Ovary (tissue), 9 donors: ENCODE data around the gene TCF7L1. TPM values are rescaled to one million over a fixed set of nuclear protein-coding genes. Genes with fewer than 3 reads are reported as not detected.

Experiments used
- DNase-seq, 5 donors: peaks; one replicate each; pipeline ENCODE4 v3.0.0-alpha.2; 2019 to 2020
- H3K27ac ChIP-seq, 2 donors: fragments of 200-600 bp; one replicate each; pipeline versions ENCODE4 v1.5.1 to v1.8.0; 2019 to 2022
- H3K27me3 ChIP-seq: fragments of 200-600 bp; one replicate; pipeline ENCODE4 v1.8.0; 2022
- H3K36me3 ChIP-seq: fragments of 200-600 bp; sonication (generic); one replicate; pipeline ENCODE4 v1.5.1; 2019
- H3K4me1 ChIP-seq: one replicate; pipeline ENCODE4 v1.8.1; 2013; ENCODE audit warnings: mild to moderate bottlenecking, moderate library complexity; ENCODE audit not compliant: insufficient read depth
- H3K4me3 ChIP-seq: fragments of 200-600 bp; sonication (generic); one replicate; pipeline ENCODE4 v1.5.1; 2017
- H3K9me3 ChIP-seq, 2 donors: fragments of 200-600 bp in 1 of 2; sonication (generic) in 1 of 2; one replicate each; pipeline versions ENCODE4 v1.5.1 to v1.8.1; 2013 to 2019; ENCODE audit warnings: mild to moderate bottlenecking in 1 of 2, moderate library complexity in 1 of 2
- EP300 ChIP-seq: sonication (generic); formaldehyde crosslinking; IDR thresholded peaks from one replicate; pipeline ENCODE4 v1.6.1; 2017; ENCODE audit warnings: antibody characterized with exemption
- POLR2A ChIP-seq: fragments of 450-650 bp; IDR thresholded peaks from one replicate; pipeline ENCODE4 v1.6.1; 2017; ENCODE audit warnings: antibody characterized with exemption, mild to moderate bottlenecking, moderate library complexity
- WGBS, 3 donors: extraction: QIAGEN DNeasy Blood & Tissue Kit in 1 of 3; methylation state at CpG; one replicate each; pipeline versions ENCODE4 v1.1.5 to v1.1.7; 2013 to 2017; 5-methylcytosine and 5-hydroxymethylcytosine counted together
- intact Hi-C, 4 donors: fragments of 100-400 bp; cut with DNase I; formaldehyde crosslinking; loops; one replicate each; pipeline versions ENCODE4 v1.11.0 to v1.15.1; 2022 to 2023
- polyA plus RNA-seq, 2 donors: library from polyadenylated mRNA; stranded (reverse); fragments of 200-250 nt in 1 of 2; fragments of 350-450 nt in 1 of 2; fragmentation: Illumina TruSeq in 1 of 2; extraction: RNeasy Lipid Tissue Mini Kit (QIAGEN cat#74804) in 1 of 2; gene quantifications; one replicate each; pipeline ENCODE4 v1.2.3, GENCODE V29; 2013 to 2014
- total RNA-seq, 7 donors: library from RNA; depleted of rRNA in 2 of 7; stranded (reverse); fragments of >200 nt in 2 of 7; fragmentation: NEBNext Ultra II Directional in 3 of 7; extraction: Animal tissue kit (Norgen Biotek cat#: 25700) in 3 of 7; gene quantifications; one replicate each; pipeline versions ENCODE4 v1.1.0 to v1.2.4, GENCODE V29; 2016 to 2023
- TF ChIP-seq, protein P1 (sequence below), 3 donors: fragments of 450-650 bp in 2 of 3; fragments of 200-600 bp in 1 of 3; IDR thresholded peaks; one replicate each; pipeline versions ENCODE4 v1.5.1 to v1.8.0; 2016 to 2022; ENCODE audit warnings: antibody characterized with exemption in 3 of 3, mild to moderate bottlenecking in 1 of 3
- donor health status: DM: no; HTN: no; CAD: no; lungs with moderate emphysema.
- donor health status: DM: no; HTN: no; CAD: no.
- donor health status: Bipolar disorder and iron deficiency.
- donor health status: DM: yes; HTN: yes; CAD: no.
- donor health status: DM: no; HTN: no; CAD: no.
- donor health status: DM: yes; HTN: yes; CAD: no.

The TCF7L1 gene
- total and polyA plus RNA-seq, 9 donors = 5.2 to 29.8 (median 23.9) TPM

DNA sequence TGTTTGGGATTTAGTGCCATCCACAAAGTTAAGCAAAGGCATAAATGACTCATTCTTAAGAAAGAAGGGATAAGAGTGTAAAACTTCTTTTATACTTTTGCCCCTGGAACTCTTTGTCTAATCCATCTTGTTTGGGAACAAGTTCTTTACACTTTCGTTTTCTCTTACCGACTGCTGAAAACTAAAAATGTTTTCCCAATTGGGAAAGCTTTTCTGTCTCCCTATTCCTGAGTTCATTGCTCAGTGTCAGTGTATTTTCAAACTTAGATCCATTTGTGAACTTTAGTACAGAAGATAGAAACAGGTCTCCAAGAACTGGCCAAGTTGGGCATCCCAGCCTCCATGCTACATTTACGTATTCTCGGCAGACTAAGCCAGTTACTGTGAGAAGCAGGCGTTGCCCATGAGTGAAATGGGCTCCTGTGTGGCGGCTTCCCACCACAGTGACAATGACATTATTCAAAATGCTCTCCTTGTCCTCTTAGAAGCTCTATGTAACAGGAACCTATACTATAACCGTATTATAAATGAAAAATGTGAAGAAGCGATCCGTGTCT lies 142.9 kb downstream of the TCF7L1 start:
- Histone ChIP-seq H3K4me1 (peaks cover 32% of the 10 kb centered on the region), H3K27me3 (no peaks in the 10 kb centered on the region), H3K9me3 (no peaks in the 10 kb centered on the region), H3K27ac (peak overlapping the region in 1 of 2 donors; percentile 77), H3K36me3 (no peaks in the 10 kb centered on the region), H3K4me3 (peak overlapping the region; percentile 21)
- WGBS, 3 donors = 17 to 28% (median 22%) methylated on average over 9 of the region's 9 CpGs
- TF ChIP-seq EP300 = no peak
- TF ChIP-seq, protein P1, sequence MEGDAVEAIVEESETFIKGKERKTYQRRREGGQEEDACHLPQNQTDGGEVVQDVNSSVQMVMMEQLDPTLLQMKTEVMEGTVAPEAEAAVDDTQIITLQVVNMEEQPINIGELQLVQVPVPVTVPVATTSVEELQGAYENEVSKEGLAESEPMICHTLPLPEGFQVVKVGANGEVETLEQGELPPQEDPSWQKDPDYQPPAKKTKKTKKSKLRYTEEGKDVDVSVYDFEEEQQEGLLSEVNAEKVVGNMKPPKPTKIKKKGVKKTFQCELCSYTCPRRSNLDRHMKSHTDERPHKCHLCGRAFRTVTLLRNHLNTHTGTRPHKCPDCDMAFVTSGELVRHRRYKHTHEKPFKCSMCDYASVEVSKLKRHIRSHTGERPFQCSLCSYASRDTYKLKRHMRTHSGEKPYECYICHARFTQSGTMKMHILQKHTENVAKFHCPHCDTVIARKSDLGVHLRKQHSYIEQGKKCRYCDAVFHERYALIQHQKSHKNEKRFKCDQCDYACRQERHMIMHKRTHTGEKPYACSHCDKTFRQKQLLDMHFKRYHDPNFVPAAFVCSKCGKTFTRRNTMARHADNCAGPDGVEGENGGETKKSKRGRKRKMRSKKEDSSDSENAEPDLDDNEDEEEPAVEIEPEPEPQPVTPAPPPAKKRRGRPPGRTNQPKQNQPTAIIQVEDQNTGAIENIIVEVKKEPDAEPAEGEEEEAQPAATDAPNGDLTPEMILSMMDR (IDR thresholded peaks at IDR 0.05) = no peak
- no peak for TF ChIP-seq POLR2A
- intact Hi-C loops = no loop called here
- DNase-seq = no peak

DNA sequence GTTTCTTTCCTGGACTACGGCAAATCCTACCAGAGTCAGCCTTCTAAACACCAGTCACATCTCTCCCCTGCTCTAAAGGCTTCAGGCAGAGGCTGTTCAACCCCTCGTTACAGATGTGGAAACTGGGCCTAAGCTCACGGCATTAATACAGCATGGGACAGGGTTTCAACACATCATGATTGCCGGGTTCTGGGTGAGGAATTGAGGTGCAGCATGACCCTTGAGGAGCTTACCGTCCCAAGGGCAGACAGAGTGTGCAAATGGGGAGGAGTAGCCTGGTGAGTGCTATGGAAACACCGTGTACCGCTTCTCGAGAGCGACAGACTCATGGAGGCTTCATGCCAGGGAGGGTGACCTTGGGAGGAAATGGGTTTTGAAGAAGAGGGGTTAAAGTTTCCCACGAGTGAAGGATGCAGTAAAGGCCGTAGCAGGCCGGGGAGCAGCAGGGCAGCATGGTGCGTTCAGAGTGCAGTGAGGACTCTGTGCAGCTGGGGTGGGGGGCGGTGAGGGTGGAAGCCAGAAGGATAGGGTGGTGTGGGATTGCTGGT lies 143.5 kb downstream of the TCF7L1 start:
- Histone ChIP-seq H3K36me3 (no peaks in the 10 kb centered on the region), H3K4me3 (no peak overlapping the region), H3K4me1 (peaks cover 32% of the 10 kb centered on the region), H3K27ac (peak overlapping the region; percentile 68 to 77), H3K9me3 (no peaks in the 10 kb centered on the region), H3K27me3 (no peaks in the 10 kb centered on the region)
- DNase-seq = peak; percentile 39 to 63 (median 51)
- 8 to 22% (median 9%) methylated on average over 14 of the region's 14 CpGs for WGBS, 3 donors
- TF ChIP-seq, protein P1 (IDR thresholded peaks at IDR 0.05) = no peak
- TF ChIP-seq POLR2A (no peak), EP300 (no peak)
- intact Hi-C loops = no loop called here

DNA sequence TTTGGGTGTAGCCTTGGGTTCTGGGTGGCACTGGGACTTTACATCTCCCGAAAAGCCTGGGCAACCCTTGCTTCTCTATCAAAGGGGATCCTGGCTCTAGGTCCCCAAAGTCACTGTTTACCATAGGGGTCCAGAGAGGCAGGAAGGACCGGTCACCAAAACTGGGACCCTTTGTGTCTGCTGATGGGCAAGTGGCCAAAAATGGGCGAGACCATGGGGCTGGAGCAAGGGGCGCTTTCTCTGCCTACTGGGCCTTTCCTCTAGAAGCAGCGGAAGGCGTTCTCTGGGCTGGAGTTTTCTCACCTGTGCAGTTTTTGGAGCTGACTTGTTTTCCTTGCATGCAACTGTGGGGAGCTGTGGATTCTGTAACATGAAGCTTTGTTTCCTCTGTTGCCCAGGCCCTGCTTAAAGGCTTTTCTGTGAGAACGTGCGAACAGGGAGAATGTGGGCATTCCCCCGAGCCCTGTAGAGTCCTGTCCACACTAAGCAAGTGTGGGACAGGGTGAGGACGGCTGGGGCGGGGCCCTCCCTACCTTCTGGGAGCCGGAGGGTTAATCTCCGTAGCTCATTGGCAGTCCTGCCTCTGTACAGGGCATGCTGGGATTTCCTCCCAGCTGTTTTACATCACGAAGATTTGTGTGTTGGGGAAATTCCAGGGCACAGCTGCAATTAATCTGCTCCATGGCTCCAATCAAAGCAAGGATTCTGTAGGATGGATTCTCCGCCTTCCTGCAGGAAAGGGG lies 144.4 kb downstream of the TCF7L1 start:
- H3K27me3 ChIP-seq = no peaks in the 10 kb centered on the region
- TF ChIP-seq EP300 (no peak), POLR2A (no peak)
- TF ChIP-seq, protein P1 (IDR thresholded peaks at IDR 0.05) = no peak
- no peak overlapping the region for H3K4me3 ChIP-seq
- peak; percentile 56 to 73 (median 71) for DNase-seq
- H3K36me3 ChIP-seq = no peaks in the 10 kb centered on the region
- WGBS, 3 donors = 11 to 18% (median 17%) methylated on average over 15 of the region's 15 CpGs
- H3K4me1 ChIP-seq = peaks cover 32% of the 10 kb centered on the region
- intact Hi-C loops = no loop called here
- peak overlapping the region; percentile 68 to 77 for H3K27ac ChIP-seq
- H3K9me3 ChIP-seq = no peaks in the 10 kb centered on the region

DNA sequence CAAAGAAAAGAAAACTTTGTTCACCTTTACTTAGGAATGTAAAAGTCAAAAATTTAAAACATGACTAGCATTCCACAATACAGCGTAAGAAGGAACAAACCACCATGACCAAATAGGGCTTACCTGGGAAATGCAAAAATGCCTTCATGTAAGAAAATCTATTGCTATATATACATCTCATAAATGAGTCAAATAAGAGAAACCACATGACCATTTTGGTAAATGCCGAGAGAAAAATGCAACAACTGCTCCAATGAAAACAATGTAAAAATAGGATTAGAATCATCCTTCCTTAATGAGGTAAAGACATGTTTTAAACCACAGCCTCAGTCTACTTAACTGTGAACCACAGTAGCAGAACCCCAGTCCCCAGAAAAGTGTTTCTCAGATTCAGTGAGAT lies 145.2 kb downstream of the TCF7L1 start:
- TF ChIP-seq, protein P1 (IDR thresholded peaks at IDR 0.05) = no peak
- TF ChIP-seq POLR2A (no peak), EP300 (no peak)
- Histone ChIP-seq H3K9me3 (no peaks in the 10 kb centered on the region), H3K4me3 (no peak overlapping the region), H3K36me3 (no peaks in the 10 kb centered on the region), H3K27ac (peak overlapping the region in 1 of 2 donors; percentile 77), H3K27me3 (no peaks in the 10 kb centered on the region), H3K4me1 (peaks cover 32% of the 10 kb centered on the region)
- intact Hi-C loops = no loop called here
- 32 to 38% (median 38%) methylated on average over 2 of the region's 2 CpGs for WGBS, 3 donors
- no peak for DNase-seq
